ENCODE data around the gene TMC4.
"Not testable (repeated sequence)": the region's sequence is repeated elsewhere in the genome, so short reads cannot be mapped to it uniquely, and the experiment has no call there.

Gene TMC4

GRCh38 chr19:54191011-54191810 is 18.3 kb upstream of the TMC4 start, which contains the start of gene TSEN34:
TSS of gene TSEN34 (plus strand) at chr19:54191308. CDS start at chr19:54191365, 57 bp downstream.
- Histone ChIP-seq H3K4me1 (peaks cover 36% of the 10 kb centered on the region), H3K27ac (peak within 1 kb of the TSS; percentile 95), H4K20me1 (peaks cover 27% of the 10 kb centered on the region), H3K4me2 (peak within 1 kb of the TSS; percentile 98), H3K4me3 (peak within 1 kb of the TSS; percentile 81), H3K27me3 (no peaks in the 10 kb centered on the region), H3K9me3 (no peaks in the 10 kb centered on the region), H3K9ac (peak within 1 kb of the TSS; percentile 88), H3K36me3 (peaks cover 48% of the 10 kb centered on the region)
- no peak for TF ChIP-seq Cebpa-rat (IDR thresholded peaks at IDR 0.05)

DNA sequence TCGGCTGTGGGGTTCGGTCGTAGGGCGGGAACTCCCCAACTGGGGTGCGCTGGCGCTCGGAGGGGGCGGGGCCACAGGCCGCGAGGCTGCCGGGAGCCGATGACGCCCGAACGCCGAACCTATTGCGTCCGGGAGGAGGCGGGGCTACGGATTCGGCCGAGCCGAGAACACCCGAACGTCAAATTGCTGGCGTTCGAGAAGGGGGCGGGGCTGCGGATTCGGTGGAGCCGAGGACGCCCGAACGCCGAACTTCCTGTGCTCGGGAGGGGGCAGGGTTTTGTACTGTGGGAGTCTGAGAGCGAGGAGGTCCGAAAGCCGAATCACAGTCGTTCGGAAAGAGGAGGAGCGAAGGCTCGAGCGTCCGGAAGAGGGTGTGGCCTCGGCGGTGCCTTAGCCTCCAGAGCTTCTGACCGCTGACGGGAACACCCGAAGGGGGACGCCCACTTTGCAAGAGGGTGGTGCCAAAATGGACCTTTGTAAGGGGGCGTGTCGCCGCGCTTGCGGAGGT is 17.6 kb upstream of the TMC4 start:
- no peak for TF ChIP-seq Cebpa-rat (IDR thresholded peaks at IDR 0.05)
- H3K27ac ChIP-seq: peak overlapping the region; percentile 95

GRCh38 chr19:54189735-54190502 is 17.0 kb upstream of the TMC4 start:
- peak overlapping the region; percentile 64; the same call in 1 of the 2 replicates for H3K4me2 ChIP-seq
- TF ChIP-seq Cebpa-rat (IDR thresholded peaks at IDR 0.05): no peak
- peak overlapping the region; percentile 89 for H3K9ac ChIP-seq
- peaks cover 50% of the 10 kb centered on the region for H3K36me3 ChIP-seq
- peak overlapping the region; percentile 95 for H3K27ac ChIP-seq
- H4K20me1 ChIP-seq: peaks cover 27% of the 10 kb centered on the region
- H3K9me3 ChIP-seq: no peaks in the 10 kb centered on the region
- no peaks in the 10 kb centered on the region for H3K27me3 ChIP-seq
- H3K4me1 ChIP-seq: peaks cover 36% of the 10 kb centered on the region
- peak overlapping the region; percentile 81 for H3K4me3 ChIP-seq

More for the DNA sequence above, 17.6 kb upstream of the TMC4 start:
- no peaks in the 10 kb centered on the region for H3K27me3 ChIP-seq
- H3K4me1 ChIP-seq: peaks cover 36% of the 10 kb centered on the region
- H3K9ac ChIP-seq: peak overlapping the region; percentile 88
- H4K20me1 ChIP-seq: peaks cover 27% of the 10 kb centered on the region
- H3K36me3 ChIP-seq: peaks cover 50% of the 10 kb centered on the region
- H3K4me2 ChIP-seq: peak overlapping the region; percentile 98
- no peaks in the 10 kb centered on the region for H3K9me3 ChIP-seq
- H3K4me3 ChIP-seq: peak overlapping the region; percentile 81

DNA sequence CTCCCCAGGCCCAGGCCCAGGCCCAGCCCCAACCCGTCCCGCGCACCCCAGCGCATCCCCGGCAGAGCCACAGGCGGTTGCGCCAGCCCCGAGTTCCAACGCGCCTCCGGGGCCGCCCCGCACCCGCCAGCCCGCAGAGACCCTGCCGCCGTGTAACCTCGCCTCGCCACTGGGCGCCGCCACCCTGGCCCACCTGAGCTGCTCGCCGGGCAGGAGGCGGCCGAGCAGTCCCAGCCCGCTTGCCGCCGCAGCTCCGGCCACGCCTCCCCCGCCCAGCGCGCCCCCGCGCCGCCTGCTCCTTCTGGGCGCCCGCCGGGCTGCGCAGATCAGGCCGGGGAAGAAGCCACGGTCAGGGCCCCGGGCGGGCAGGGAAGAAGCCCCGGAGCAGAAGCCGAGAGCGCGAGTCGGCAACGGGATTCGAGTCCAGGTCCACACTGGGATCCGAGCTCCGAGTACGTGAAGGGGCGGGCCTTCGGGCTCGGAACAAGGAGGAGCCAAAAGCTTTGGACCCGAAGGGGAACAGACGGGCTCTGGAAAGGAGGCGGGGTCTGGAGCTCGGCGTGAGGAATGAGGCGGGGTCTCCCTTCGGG is 16.3 kb upstream of the TMC4 start, which contains the start of gene MBOAT7:
Gene MBOAT7, minus strand, starts transcription at position 436 of the 590 bp plus-strand sequence. CDS start 1,072 bp downstream, outside the sequence.
- H3K4me2 ChIP-seq: peak within 1 kb of the TSS; percentile 99
- peaks cover 27% of the 10 kb centered on the region for H4K20me1 ChIP-seq
- peaks cover 36% of the 10 kb centered on the region for H3K4me1 ChIP-seq
- no peaks in the 10 kb centered on the region for H3K27me3 ChIP-seq
- H3K36me3 ChIP-seq: peaks cover 46% of the 10 kb centered on the region
- H3K4me3 ChIP-seq: peak within 1 kb of the TSS; percentile 81
- H3K27ac ChIP-seq: peak within 1 kb of the TSS; percentile 95
- no peak for TF ChIP-seq Cebpa-rat (IDR thresholded peaks at IDR 0.05)
- no peaks in the 10 kb centered on the region for H3K9me3 ChIP-seq
- H3K9ac ChIP-seq: peak within 1 kb of the TSS; percentile 89

- peak overlapping the region; percentile 99 for H3K4me2 ChIP-seq
- TF ChIP-seq Cebpa-rat (IDR thresholded peaks at IDR 0.05): no peak
- no peaks in the 10 kb centered on the region for H3K27me3 ChIP-seq
- H3K4me3 ChIP-seq: peak overlapping the region; percentile 78
- H3K9me3 ChIP-seq: no peaks in the 10 kb centered on the region
- H3K36me3 ChIP-seq: peaks cover 46% of the 10 kb centered on the region
- peaks cover 36% of the 10 kb centered on the region for H3K4me1 ChIP-seq
- H3K9ac ChIP-seq: peak overlapping the region; percentile 89
- H3K27ac ChIP-seq: peak overlapping the region; percentile 89
- peaks cover 27% of the 10 kb centered on the region for H4K20me1 ChIP-seq
Observed at GRCh38 chr19:54188215-54188871, 15.4 kb upstream of the TMC4 start.

- H3K4me1 ChIP-seq: peaks cover 22% of the 10 kb centered on the region
- H3K4me2 ChIP-seq: peak overlapping the region; percentile 99
- H3K36me3 ChIP-seq: peaks cover 46% of the 10 kb centered on the region
- peak overlapping the region; percentile 89 for H3K9ac ChIP-seq
- H3K27me3 ChIP-seq: no peaks in the 10 kb centered on the region
- no peak for TF ChIP-seq Cebpa-rat (IDR thresholded peaks at IDR 0.05)
- H3K9me3 ChIP-seq: no peaks in the 10 kb centered on the region
- H4K20me1 ChIP-seq: peaks cover 16% of the 10 kb centered on the region
- no peak overlapping the region for H3K4me3 ChIP-seq
- peak overlapping the region; percentile 89 for H3K27ac ChIP-seq
Observed at GRCh38 chr19:54186934-54187381, 14.0 kb upstream of the TMC4 start.

GRCh38 chr19:54186351-54186750 is 13.4 kb upstream of the TMC4 start:
- no peak overlapping the region for H3K4me2 ChIP-seq
- peak overlapping the region; percentile 89 for H3K27ac ChIP-seq
- peaks cover 10% of the 10 kb centered on the region for H4K20me1 ChIP-seq
- H3K4me1 ChIP-seq: peaks cover 20% of the 10 kb centered on the region
- H3K9me3 ChIP-seq: no peaks in the 10 kb centered on the region
- H3K36me3 ChIP-seq: peaks cover 46% of the 10 kb centered on the region
- H3K9ac ChIP-seq: 0 out of 2 replicates have a peak overlapping the region, but pooled peaks have one; percentile 89
- TF ChIP-seq Cebpa-rat (IDR thresholded peaks at IDR 0.05): no peak
- H3K27me3 ChIP-seq: no peaks in the 10 kb centered on the region
- H3K4me3 ChIP-seq: no peak overlapping the region

- Histone ChIP-seq H3K27me3 (no peaks in the 10 kb centered on the region), H3K4me2 (no peak overlapping the region), H3K9me3 (no peaks in the 10 kb centered on the region), H3K4me1 (peaks cover 41% of the 10 kb centered on the region), H3K4me3 (no peak overlapping the region), H3K9ac (no peak overlapping the region), H3K36me3 (peaks cover 62% of the 10 kb centered on the region), H3K27ac (no peak overlapping the region), H4K20me1 (peaks cover 26% of the 10 kb centered on the region)
- TF ChIP-seq Cebpa-rat (IDR thresholded peaks at IDR 0.05): no peak
Observed at GRCh38 chr19:54183431-54183830, 10.5 kb upstream of the TMC4 start.

GRCh38 chr19:54181894-54182293 is 8.9 kb upstream of the TMC4 start:
- H3K4me3 ChIP-seq, H3K9ac ChIP-seq: not testable (repeated sequence)

More at GRCh38 chr19:54181894-54182293, 8.9 kb upstream of the TMC4 start:
- Histone ChIP-seq H3K36me3 (peaks cover 67% of the 10 kb centered on the region), H4K20me1 (peaks cover 18% of the 10 kb centered on the region), H3K4me1 (peaks cover 31% of the 10 kb centered on the region)
- H3K27ac ChIP-seq, H3K9me3 ChIP-seq, H3K27me3 ChIP-seq, H3K4me2 ChIP-seq: not testable (repeated sequence)

Data from BLaER1 (cell line).